Measurements from ENCODE around the gene CRTC3. TPM values are rescaled to one million over a fixed set of nuclear protein-coding genes. Genes with fewer than 3 reads are reported as not detected.

CRTC3 gene
- total and polyA plus RNA-seq, 2 of the 13 experiments (the other 11 are each of a cell fraction or from before 2014, with no cell fraction given): 8.4 to 11.8 TPM

DNA sequence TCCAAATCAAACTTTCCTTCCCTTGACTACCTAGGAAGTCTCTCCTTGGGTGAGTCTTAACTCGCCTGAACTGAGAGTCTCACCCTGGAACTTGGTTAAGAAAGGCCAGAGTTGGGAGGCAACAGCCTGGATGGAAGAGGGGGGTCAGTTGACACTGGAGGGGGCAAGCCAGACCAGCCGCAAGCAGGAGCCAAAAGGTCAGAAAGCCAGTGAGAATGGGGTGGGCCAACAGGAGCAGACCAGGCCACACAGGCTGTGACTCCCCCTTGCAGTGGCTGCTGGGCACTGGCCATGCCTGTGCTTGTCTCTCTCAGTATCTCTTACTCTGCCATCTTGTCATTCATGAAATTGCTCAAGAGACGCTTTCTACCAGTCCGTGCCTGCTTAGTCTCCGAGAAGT, 32.9 kb downstream of the CRTC3 start (continued):
- TF ChIP-seq, protein P1, sequence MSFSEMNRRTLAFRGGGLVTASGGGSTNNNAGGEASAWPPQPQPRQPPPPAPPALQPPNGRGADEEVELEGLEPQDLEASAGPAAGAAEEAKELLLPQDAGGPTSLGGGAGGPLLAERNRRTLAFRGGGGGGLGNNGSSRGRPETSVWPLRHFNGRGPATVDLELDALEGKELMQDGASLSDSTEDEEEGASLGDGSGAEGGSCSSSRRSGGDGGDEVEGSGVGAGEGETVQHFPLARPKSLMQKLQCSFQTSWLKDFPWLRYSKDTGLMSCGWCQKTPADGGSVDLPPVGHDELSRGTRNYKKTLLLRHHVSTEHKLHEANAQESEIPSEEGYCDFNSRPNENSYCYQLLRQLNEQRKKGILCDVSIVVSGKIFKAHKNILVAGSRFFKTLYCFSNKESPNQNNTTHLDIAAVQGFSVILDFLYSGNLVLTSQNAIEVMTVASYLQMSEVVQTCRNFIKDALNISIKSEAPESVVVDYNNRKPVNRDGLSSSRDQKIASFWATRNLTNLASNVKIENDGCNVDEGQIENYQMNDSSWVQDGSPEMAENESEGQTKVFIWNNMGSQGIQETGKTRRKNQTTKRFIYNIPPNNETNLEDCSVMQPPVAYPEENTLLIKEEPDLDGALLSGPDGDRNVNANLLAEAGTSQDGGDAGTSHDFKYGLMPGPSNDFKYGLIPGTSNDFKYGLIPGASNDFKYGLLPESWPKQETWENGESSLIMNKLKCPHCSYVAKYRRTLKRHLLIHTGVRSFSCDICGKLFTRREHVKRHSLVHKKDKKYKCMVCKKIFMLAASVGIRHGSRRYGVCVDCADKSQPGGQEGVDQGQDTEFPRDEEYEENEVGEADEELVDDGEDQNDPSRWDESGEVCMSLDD (CRISPR knock-in tag; IDR thresholded peaks at IDR 0.05; ENCODE audit: borderline replicate concordance): no peak

DNA sequence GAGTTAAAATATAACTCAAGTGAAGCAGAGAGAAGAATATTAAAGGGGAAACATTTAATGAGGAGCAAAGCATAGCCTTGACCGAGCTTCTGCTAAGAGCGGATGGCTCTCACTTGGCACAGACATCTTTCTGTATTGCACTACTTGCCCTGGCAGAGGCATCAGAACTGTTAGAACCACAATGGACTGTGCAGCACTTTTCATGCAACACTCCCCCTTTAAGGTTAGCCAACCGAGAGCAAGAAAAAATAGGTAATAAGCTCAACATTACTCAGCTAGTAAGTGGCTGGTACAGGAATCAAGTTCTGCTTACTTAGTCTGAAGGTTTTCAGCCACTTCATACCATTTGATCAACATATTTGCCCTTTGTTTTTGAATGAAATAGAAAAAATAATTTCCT, 33.7 kb downstream of the CRTC3 start:
- Histone ChIP-seq H3K27me3 (ENCODE audit: control insufficient read depth in 1 of 2, insufficient read depth in 2 of 2, low read length in 2 of 2) (no peaks in the 10 kb centered on the region), H3K36me3 (replicated peaks in 1 of 2; ENCODE audit: control insufficient read depth in 1 of 2, insufficient read depth in 2 of 2, low read length in 2 of 2) (no peaks in the 10 kb centered on the region), H3K27ac (ENCODE audit: extremely low read length, insufficient read depth, low read length) (no peak overlapping the region), H3K9me3 (ENCODE audit: low read length) (no peaks in the 10 kb centered on the region), H3K9ac (ENCODE audit: insufficient read depth, low read depth, low read length) (no peak overlapping the region), H3K4me3 (replicated peaks in 1 of 3; ENCODE audit: insufficient read depth in 1 of 3, low read depth in 2 of 3, low read length in 3 of 3) (no peak overlapping the region), H3K4me1 (ENCODE audit: insufficient read depth, low read length) (peaks cover 45% of the 10 kb centered on the region), H3K4me2 (ENCODE audit: low read depth, low read length) (no peak overlapping the region), H2AFZ (ENCODE audit: low read length) (no peak overlapping the region), H3K79me2 (ENCODE audit: insufficient read depth, low read length) (no peaks in the 10 kb centered on the region), H4K20me1 (ENCODE audit: insufficient read depth, low read length) (no peaks in the 10 kb centered on the region)
- ChIA-PET POLR2A (no interaction called here), CTCF (ENCODE audit: low intra/inter-chr PET ratio, low total read pairs) (no interaction called here)
- FAIRE-seq (no peak), ATAC-seq (no peak), DNase-seq (ENCODE audit: low spot score) (no peak)
- in situ Hi-C loops (cut with HindIII; ENCODE audit: extremely low pct_ligation_motif_present, low pct_unique_long_range_greater_than_20kb): no loop called here
- WGBS (ENCODE audit: low lambda C conversion rate): 96% methylated on average over 3 of the region's 3 CpGs
- no TSS peak for BruUV-seq (replicated peaks)
- no peak for TF ChIP-seq ZMAT3 (CRISPR knock-in tag; conservative IDR thresholded peaks at IDR 0.05)
- TF ChIP-seq PTBP1 (IDR thresholded peaks at IDR 0.05; ENCODE audit: low read depth, low read length, poor library complexity, severe bottlenecking): no peak
- no peak for TF ChIP-seq U2AF1 (optimal IDR thresholded peaks at IDR 0.05; ENCODE audit: low read depth, low read length)
- TF ChIP-seq, protein P2, sequence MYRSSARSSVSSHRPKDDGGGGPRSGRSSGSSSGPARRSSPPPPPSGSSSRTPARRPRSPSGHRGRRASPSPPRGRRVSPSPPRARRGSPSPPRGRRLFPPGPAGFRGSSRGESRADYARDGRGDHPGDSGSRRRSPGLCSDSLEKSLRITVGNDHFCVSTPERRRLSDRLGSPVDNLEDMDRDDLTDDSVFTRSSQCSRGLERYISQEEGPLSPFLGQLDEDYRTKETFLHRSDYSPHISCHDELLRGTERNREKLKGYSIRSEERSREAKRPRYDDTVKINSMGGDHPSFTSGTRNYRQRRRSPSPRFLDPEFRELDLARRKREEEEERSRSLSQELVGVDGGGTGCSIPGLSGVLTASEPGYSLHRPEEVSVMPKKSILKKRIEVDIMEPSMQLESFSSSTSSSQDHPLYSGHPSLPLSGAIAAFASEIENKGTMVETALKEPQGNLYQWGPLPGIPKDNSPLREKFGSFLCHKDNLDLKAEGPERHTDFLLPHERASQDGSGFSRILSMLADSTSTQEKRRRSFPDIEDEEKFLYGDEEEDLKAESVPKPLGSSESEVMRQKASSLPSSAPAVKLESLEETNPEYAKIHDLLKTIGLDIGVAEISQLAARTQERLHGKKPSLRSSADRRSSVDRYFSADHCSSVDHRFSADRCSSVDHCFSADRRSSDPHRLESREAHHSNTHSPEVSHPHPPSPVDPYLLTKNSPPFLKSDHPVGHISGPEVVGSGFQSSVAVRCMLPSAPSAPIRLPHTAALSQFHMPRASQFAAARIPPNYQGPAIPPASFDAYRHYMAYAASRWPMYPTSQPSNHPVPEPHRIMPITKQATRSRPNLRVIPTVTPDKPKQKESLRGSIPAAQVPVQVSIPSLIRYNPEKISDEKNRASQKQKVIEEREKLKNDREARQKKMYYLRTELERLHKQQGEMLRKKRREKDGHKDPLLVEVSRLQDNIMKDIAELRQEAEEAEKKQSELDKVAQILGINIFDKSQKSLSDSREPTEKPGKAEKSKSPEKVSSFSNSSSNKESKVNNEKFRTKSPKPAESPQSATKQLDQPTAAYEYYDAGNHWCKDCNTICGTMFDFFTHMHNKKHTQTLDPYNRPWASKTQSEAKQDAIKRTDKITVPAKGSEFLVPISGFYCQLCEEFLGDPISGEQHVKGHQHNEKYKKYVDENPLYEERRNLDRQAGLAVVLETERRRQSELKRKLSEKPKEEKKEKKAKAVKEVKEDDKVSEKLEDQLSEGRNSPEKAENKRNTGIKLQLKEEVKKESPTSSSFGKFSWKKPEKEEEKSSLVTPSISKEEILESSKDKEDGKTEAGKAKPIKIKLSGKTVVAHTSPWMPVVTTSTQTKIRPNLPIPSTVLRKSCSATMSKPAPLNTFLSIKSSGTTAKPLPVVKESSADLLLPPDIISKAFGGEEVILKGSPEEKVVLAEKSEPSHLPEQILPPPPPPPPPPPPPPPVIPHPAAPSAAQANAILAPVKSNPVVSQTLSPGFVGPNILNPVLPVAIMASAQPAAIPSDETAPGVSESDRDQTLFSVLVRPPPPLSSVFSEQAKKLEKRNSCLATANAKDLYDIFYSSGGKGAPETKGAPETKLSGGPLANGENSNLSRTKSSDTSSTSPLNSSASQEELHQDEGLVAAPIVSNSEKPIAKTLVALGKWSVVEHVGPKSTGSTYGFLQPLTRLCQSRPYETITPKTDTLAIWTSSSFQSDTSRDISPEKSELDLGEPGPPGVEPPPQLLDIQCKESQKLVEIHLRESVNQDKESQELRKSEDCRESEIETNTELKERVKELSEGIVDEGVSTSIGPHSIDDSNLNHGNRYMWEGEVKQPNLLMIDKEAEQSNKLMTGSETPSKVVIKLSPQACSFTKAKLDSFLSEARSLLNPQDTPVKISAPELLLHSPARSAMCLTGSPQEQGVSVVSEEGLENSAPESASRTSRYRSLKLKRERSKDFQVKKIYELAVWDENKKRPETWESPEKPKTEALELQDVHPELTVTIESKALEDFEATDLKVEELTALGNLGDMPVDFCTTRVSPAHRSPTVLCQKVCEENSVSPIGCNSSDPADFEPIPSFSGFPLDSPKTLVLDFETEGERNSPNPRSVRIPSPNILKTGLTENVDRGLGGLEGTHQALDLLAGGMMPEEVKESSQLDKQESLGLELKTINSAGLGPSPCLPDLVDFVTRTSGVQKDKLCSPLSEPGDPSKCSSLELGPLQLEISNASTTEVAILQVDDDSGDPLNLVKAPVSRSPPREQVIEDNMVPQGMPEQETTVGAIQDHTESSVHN (CRISPR knock-in tag; IDR thresholded peaks at IDR 0.05): no peak
- TF ChIP-seq ZNF772 (CRISPR knock-in tag; IDR thresholded peaks at IDR 0.05): no peak
- TF ChIP-seq ZNF274 (CRISPR knock-in tag; IDR thresholded peaks at IDR 0.05): no peak
- no peak for TF ChIP-seq GATA4 (IDR thresholded peaks at IDR 0.05; ENCODE audit: borderline replicate concordance, low read depth)
- no peak for TF ChIP-seq ZFP36L2 (CRISPR knock-in tag; IDR thresholded peaks at IDR 0.05)
- no peak for TF ChIP-seq NCOR1 (IDR thresholded peaks at IDR 0.05; ENCODE audit: borderline replicate concordance, low read length)
- TF ChIP-seq JARID2 (CRISPR knock-in tag; IDR thresholded peaks at IDR 0.05; ENCODE audit: insufficient replicate concordance): no peak
- intact Hi-C loops (cut with micrococcal nuclease; ENCODE audit: unreplicated experiment): no loop called here
